GM12878 (cell line): ENCODE data around the gene ZNF777. TPM values are rescaled to one million over a fixed set of nuclear protein-coding genes. Genes with fewer than 3 reads are reported as not detected.

ENCODE experiments used
- BRCA1 ChIP-seq: IDR thresholded peaks from 2 replicates; pipeline ENCODE4 v1.6.1; 2011; ENCODE audit warnings: low read depth, low read length, improper control_type of control experiment
- CBX5 ChIP-seq: sonication (generic); IDR thresholded peaks from 2 replicates; pipeline ENCODE4 v1.6.1; 2016; ENCODE audit warnings: low read depth, moderate library complexity, mild to moderate bottlenecking, inconsistent platforms
- CHD2 ChIP-seq: IDR thresholded peaks from 2 replicates; pipeline ENCODE4 v1.6.1; 2011; ENCODE audit warnings: low read depth, low read length, improper control_type of control experiment, borderline replicate concordance
- HDAC2 ChIP-seq: fragments of 200-600 bp; sonication (generic); IDR thresholded peaks from 2 replicates; pipeline ENCODE4 v1.6.1; 2017
- LARP7 ChIP-seq: fragments of 450-650 bp; IDR thresholded peaks from 2 replicates; pipeline ENCODE4 v1.6.1; 2017; ENCODE audit warnings: mild to moderate bottlenecking
- MYC ChIP-seq: IDR thresholded peaks from 2 replicates; pipeline ENCODE4 v1.6.1; 2011; ENCODE audit warnings: mild to moderate bottlenecking, low read length, moderate library complexity, inconsistent platforms; ENCODE audit not compliant: insufficient read depth, insufficient replicate concordance, insufficient read length, severe bottlenecking
- NR2F1 ChIP-seq: fragments of 450-650 bp; conservative IDR thresholded peaks from 2 replicates; pipeline ENCODE4 v1.6.1; 2017; ENCODE audit warnings: mild to moderate bottlenecking
- POLR2AphosphoS2 ChIP-seq: IDR thresholded peaks from 2 replicates; pipeline ENCODE4 v1.6.1; 2011; ENCODE audit warnings: low read depth, mild to moderate bottlenecking, low read length, improper control_type of control experiment, moderate library complexity
- REST ChIP-seq: IDR thresholded peaks from 2 replicates; pipeline ENCODE4 v1.6.1; 2012; ENCODE audit warnings: mild to moderate bottlenecking, low read depth, low read length
- USF1 ChIP-seq: IDR thresholded peaks from 2 replicates; pipeline ENCODE4 v1.6.1; 2011; ENCODE audit warnings: borderline replicate concordance, low read depth, mild to moderate bottlenecking, moderate library complexity, mixed read lengths, low read length; ENCODE audit not compliant: insufficient read depth; ENCODE audit errors: extremely low read length
- ZNF217 ChIP-seq: fragments of 450-650 bp; IDR thresholded peaks from 2 replicates; pipeline ENCODE4 v1.6.1; 2017; ENCODE audit warnings: antibody characterized with exemption, mild to moderate bottlenecking
- ZNF592 ChIP-seq: fragments of 450-650 bp; IDR thresholded peaks from 2 replicates; pipeline ENCODE4 v1.6.1; 2017; ENCODE audit warnings: mild to moderate bottlenecking, moderate library complexity
- polyA plus RNA-seq, 11 experiments: library from polyadenylated mRNA; depleted of rRNA in 4 of 11; unstranded in 6 of 11; stranded (reverse) in 5 of 11; fragments of >200 nt; fragmentation: Nextera tagmentation in 4 of 11; fragmentation: Illumina TruSeq in 1 of 11; extraction: Ambion mirVana in 4 of 11; extraction: Trizol in 1 of 11; gene quantifications; 1 replicate in 1 of 11; 2 replicates in 10 of 11; pipeline versions ENCODE4 v1.2.1 to v1.2.3, GENCODE V29; 2011 to 2016; ENCODE audit warnings: inconsistent platforms in 2 of 11, missing spikeins in 2 of 11, low read depth in 1 of 11
- total RNA-seq, 4 experiments: library from RNA; depleted of rRNA in 3 of 4; stranded (reverse); fragments of >200 nt in 3 of 4; fragmentation: Illumina TruSeq in 1 of 4; extraction: Trizol in 1 of 4; gene quantifications; 2 replicates each; pipeline versions ENCODE4 v1.2.1 to v1.2.3, GENCODE V29; 2013 to 2021
- TF ChIP-seq, protein P1 (sequence below): fragments of 450-650 bp; conservative IDR thresholded peaks from 2 replicates; pipeline ENCODE4 v1.6.1; 2017; ENCODE audit warnings: mild to moderate bottlenecking, moderate library complexity
- TF ChIP-seq, protein P2 (sequence below): fragments of 450-650 bp; IDR thresholded peaks from 2 replicates; pipeline ENCODE4 v1.6.1; 2017; ENCODE audit warnings: antibody characterized with exemption, mild to moderate bottlenecking, moderate library complexity

ZNF777 gene
- total and polyA plus RNA-seq, 10 of the 15 experiments (the other 5 are each of a cell fraction or from before 2014, with no cell fraction given), result 0.03 to 16.0 (median 3.7) TPM

DNA sequence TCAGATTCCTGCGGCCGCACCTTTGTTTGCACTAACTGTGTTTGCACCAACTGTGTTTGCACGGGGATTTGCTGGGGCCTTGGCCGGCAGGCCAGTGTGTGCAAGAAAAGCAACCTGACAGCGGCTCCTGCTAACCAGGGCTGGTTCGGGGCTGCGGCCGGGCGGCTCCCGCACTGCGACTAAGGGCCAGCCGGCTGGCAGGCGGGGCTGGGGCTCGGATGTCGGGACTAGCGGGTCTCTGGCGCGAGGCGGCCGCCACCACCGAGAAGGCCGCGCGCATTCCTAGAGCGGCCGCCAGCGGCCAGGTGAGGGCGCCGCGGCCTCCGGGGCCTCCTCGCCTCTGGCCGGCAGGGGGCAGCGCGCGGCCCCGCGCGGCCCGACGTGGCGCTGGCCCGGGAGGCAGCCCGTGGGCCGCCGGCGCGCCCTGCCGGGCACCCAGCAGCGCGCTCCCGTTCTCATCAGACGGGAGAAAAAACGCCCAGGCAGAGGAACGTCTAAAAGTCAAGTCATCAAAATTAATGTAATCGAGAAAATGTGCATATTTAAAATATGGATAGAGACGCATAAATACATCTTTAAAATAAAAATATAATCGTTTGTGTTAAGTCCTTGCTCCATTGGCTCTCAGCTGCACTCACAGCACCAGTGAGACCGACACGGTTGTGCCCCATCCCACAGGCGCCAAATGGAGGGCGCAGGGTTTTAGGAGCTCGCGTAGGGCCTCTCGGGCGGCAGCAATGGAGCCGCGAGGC, 38.5 kb downstream of the ZNF777 start (continued):
- TF ChIP-seq REST, result no peak
- TF ChIP-seq MYC, result no peak
- no peak for TF ChIP-seq CHD2
- 0 out of 2 replicates have a peak, but pooled peaks have one; percentile 69 for TF ChIP-seq ZNF592
- no peak for TF ChIP-seq USF1
- no peak for TF ChIP-seq BRCA1
- no peak for TF ChIP-seq CBX5
- peak; percentile 53; the same call in 1 of the 2 replicates for TF ChIP-seq NR2F1
- no peak for TF ChIP-seq HDAC2
- TF ChIP-seq, protein P1, sequence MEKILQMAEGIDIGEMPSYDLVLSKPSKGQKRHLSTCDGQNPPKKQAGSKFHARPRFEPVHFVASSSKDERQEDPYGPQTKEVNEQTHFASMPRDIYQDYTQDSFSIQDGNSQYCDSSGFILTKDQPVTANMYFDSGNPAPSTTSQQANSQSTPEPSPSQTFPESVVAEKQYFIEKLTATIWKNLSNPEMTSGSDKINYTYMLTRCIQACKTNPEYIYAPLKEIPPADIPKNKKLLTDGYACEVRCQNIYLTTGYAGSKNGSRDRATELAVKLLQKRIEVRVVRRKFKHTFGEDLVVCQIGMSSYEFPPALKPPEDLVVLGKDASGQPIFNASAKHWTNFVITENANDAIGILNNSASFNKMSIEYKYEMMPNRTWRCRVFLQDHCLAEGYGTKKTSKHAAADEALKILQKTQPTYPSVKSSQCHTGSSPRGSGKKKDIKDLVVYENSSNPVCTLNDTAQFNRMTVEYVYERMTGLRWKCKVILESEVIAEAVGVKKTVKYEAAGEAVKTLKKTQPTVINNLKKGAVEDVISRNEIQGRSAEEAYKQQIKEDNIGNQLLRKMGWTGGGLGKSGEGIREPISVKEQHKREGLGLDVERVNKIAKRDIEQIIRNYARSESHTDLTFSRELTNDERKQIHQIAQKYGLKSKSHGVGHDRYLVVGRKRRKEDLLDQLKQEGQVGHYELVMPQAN, result 0 out of 2 replicates have a peak, but pooled peaks have one; percentile 49
- TF ChIP-seq, protein P2, sequence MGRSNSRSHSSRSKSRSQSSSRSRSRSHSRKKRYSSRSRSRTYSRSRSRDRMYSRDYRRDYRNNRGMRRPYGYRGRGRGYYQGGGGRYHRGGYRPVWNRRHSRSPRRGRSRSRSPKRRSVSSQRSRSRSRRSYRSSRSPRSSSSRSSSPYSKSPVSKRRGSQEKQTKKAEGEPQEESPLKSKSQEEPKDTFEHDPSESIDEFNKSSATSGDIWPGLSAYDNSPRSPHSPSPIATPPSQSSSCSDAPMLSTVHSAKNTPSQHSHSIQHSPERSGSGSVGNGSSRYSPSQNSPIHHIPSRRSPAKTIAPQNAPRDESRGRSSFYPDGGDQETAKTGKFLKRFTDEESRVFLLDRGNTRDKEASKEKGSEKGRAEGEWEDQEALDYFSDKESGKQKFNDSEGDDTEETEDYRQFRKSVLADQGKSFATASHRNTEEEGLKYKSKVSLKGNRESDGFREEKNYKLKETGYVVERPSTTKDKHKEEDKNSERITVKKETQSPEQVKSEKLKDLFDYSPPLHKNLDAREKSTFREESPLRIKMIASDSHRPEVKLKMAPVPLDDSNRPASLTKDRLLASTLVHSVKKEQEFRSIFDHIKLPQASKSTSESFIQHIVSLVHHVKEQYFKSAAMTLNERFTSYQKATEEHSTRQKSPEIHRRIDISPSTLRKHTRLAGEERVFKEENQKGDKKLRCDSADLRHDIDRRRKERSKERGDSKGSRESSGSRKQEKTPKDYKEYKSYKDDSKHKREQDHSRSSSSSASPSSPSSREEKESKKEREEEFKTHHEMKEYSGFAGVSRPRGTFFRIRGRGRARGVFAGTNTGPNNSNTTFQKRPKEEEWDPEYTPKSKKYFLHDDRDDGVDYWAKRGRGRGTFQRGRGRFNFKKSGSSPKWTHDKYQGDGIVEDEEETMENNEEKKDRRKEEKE, result 0 out of 2 replicates have a peak, but pooled peaks have one; percentile 40
- TF ChIP-seq ZNF217, result 0 out of 2 replicates have a peak, but pooled peaks have one; percentile 29
- peak; percentile 26; the same call in 1 of the 2 replicates for TF ChIP-seq POLR2AphosphoS2
- TF ChIP-seq LARP7, result peak; percentile 78; the same call in 1 of the 2 replicates
